Type B pancreatic cell (in vitro differentiated cells): Measurements from ENCODE around the gene MPZL1. TPM values are rescaled to one million over a fixed set of nuclear protein-coding genes. Genes with fewer than 3 reads are reported as not detected.

Experiments
- DNase-seq: peaks from one replicate; pipeline ENCODE4 v3.0.0; 2021; ENCODE audit warnings: mixed read lengths; ENCODE audit not compliant: unreplicated experiment; ENCODE audit errors: extremely low spot score
- H3K27ac Mint-ChIP-seq: 2 replicates; pipeline ENCODE4 v1.8.0; 2021; ENCODE audit warnings: mild to moderate bottlenecking, mixed read lengths
- H3K27me3 Mint-ChIP-seq: 2 replicates; pipeline ENCODE4 v1.8.0; 2021; ENCODE audit warnings: mixed read lengths
- H3K36me3 Mint-ChIP-seq: 2 replicates; pipeline ENCODE4 v1.8.0; 2021; ENCODE audit warnings: mixed read lengths
- H3K4me1 Mint-ChIP-seq: one replicate; pipeline ENCODE4 v1.8.0; 2021; ENCODE audit warnings: mixed read lengths; ENCODE audit not compliant: unreplicated experiment
- H3K4me3 Mint-ChIP-seq: 2 replicates; pipeline ENCODE4 v1.8.0; 2021; ENCODE audit warnings: mild to moderate bottlenecking, mixed read lengths
- H3K9me3 Mint-ChIP-seq: 2 replicates; pipeline ENCODE4 v1.8.0; 2021; ENCODE audit warnings: mixed read lengths
- total RNA-seq: library from RNA; stranded (reverse); gene quantifications from 2 replicates; pipeline ENCODE4 v1.2.1, GENCODE V29; 2021; ENCODE audit warnings: low replicate concordance
- TF ChIP-seq, protein P1 (sequence below): fragments of 200-600 bp; sonication (generic); conservative IDR thresholded peaks from 2 replicates; pipeline ENCODE4 v1.5.0; 2021; ENCODE audit warnings: antibody characterized with exemption, mild to moderate bottlenecking

MPZL1 gene
- total RNA-seq, 1 donor from 2014 or later = 103 TPM

DNA sequence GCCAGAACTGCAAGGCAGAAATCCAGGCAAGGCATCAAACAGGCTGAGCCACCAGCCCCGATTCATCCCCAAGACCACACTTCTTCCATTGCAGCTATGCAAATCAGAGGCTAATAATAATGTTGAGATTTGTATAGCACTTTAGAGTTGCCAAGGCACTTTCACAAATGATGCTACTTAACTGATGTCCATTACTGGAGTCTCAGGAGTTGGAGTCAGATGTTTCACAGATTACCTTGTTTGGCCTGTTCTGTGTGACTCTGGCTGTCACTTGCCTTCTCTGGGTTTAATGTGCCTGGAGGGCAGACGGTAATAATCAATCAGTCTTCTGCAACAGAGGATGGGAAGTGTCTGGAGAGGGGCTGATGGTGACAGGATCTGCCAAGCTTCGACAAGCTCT lies 40.8 kb upstream of the MPZL1 start:
- Mint-ChIP-seq H3K36me3 (no peaks in the 10 kb centered on the region), H3K27ac (peak overlapping the region; percentile 42), H3K4me1 (peaks cover 15% of the 10 kb centered on the region), H3K4me3 (no peak overlapping the region), H3K9me3 (no peaks in the 10 kb centered on the region), H3K27me3 (peaks cover 19% of the 10 kb centered on the region)
- no peak for DNase-seq
- TF ChIP-seq, protein P1, sequence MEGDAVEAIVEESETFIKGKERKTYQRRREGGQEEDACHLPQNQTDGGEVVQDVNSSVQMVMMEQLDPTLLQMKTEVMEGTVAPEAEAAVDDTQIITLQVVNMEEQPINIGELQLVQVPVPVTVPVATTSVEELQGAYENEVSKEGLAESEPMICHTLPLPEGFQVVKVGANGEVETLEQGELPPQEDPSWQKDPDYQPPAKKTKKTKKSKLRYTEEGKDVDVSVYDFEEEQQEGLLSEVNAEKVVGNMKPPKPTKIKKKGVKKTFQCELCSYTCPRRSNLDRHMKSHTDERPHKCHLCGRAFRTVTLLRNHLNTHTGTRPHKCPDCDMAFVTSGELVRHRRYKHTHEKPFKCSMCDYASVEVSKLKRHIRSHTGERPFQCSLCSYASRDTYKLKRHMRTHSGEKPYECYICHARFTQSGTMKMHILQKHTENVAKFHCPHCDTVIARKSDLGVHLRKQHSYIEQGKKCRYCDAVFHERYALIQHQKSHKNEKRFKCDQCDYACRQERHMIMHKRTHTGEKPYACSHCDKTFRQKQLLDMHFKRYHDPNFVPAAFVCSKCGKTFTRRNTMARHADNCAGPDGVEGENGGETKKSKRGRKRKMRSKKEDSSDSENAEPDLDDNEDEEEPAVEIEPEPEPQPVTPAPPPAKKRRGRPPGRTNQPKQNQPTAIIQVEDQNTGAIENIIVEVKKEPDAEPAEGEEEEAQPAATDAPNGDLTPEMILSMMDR = no peak

DNA sequence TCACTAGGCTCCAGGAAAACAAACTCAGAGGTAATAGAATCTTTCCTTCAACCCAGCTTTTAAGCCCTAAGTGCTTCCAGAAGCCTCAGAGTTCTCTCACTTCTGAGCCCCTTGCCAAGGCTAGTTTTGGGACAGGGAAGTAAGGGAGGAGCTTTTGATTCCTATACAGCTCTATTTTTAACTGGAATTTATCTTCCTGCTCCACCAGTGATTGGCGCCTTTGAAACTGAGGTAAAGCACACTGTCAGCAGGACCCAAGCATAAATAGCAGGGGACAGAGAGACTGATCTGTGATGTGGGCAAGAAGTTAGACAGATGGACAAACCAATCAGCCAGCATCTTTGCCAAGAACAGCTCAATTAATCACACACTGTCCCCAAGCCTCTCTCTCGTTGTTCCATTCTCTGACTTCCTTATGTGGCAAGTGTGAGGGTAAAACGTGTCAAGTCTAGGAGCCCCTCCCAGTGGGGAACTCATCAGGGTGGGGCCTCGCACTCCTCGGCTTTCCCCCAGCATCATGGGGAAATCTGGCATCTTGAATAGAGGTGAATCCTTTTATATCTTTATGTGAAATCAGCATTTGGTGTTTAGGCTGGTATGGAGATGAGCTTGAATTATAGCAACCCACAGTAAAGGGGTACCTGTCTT lies 40.2 kb upstream of the MPZL1 start:
- Mint-ChIP-seq H3K27ac (peak overlapping the region; percentile 42), H3K9me3 (no peaks in the 10 kb centered on the region), H3K27me3 (peaks cover 19% of the 10 kb centered on the region), H3K36me3 (no peaks in the 10 kb centered on the region), H3K4me3 (no peak overlapping the region), H3K4me1 (peaks cover 15% of the 10 kb centered on the region)
- TF ChIP-seq, protein P1 = no peak
- DNase-seq = no peak

DNA sequence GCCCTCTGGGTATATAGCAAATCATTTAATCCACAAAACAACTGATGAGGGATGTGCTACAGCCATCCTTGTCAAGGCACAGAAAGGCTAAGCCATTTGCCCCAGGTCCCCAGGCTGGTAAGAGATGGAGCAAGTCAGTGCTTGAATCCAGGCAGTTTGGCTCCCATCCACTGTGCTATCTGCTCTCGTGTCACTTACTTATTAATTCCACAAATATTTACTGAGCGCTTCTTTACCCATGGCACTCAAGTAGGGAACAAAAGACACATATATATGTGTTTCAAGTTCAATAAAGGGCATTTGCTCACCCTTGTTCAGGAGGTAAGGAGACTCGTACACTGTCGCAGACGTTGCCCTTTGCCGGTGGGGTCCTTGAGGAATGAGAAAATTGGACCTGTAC lies 38.6 kb upstream of the MPZL1 start:
- H3K27ac Mint-ChIP-seq = no peak overlapping the region
- peaks cover 15% of the 10 kb centered on the region for H3K4me1 Mint-ChIP-seq
- DNase-seq = no peak
- no peaks in the 10 kb centered on the region for H3K9me3 Mint-ChIP-seq
- no peak overlapping the region for H3K4me3 Mint-ChIP-seq
- H3K27me3 Mint-ChIP-seq = peaks cover 25% of the 10 kb centered on the region
- TF ChIP-seq, protein P1 = no peak
- H3K36me3 Mint-ChIP-seq = no peaks in the 10 kb centered on the region

DNA sequence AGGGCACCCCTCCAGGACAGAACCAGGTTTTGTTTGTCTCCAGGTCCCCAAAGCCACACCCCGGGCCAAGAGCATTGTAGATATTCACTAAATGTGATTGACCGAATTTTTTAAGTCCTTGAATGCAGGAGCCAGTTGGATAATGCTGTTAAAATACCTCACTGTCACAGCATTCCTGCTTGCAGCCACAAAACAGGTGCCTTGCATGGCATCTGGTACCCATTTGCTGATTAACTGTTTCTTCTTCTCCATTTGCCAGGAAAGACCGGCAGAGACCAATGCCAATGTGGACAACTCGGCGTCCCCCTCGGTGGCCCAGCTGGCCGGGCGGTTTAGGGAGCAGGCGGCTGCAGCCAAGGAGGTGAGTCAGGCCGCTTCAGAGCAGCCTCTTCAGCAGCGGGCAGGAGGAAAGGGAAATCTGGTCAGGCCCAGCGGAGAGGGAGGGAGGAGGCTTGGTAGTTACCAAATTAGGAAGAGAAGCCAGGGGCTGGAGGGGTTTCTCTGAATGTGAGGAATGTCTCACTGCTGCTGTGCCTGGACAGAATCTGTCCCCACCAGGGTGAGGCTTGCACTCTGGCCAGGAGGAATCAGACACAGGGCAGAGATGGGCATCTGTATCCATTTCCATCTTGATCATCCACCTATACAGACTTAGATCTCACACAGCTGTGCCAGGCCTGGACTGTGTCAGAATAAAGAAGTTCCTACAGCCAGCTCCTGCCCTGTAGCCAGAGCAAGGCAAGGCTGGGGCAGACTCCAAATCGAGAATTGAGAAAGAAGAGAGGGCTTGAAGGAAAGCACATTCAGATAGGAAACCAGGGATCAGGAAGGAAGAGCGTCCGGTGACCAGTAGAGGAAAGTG lies 37.9 kb upstream of the MPZL1 start:
- peaks cover 15% of the 10 kb centered on the region for H3K4me1 Mint-ChIP-seq
- H3K36me3 Mint-ChIP-seq = no peaks in the 10 kb centered on the region
- H3K27me3 Mint-ChIP-seq = peaks cover 25% of the 10 kb centered on the region
- no peak overlapping the region for H3K4me3 Mint-ChIP-seq
- no peak for DNase-seq
- TF ChIP-seq, protein P1 = no peak
- H3K27ac Mint-ChIP-seq = peak overlapping the region; percentile 13
- no peaks in the 10 kb centered on the region for H3K9me3 Mint-ChIP-seq

DNA sequence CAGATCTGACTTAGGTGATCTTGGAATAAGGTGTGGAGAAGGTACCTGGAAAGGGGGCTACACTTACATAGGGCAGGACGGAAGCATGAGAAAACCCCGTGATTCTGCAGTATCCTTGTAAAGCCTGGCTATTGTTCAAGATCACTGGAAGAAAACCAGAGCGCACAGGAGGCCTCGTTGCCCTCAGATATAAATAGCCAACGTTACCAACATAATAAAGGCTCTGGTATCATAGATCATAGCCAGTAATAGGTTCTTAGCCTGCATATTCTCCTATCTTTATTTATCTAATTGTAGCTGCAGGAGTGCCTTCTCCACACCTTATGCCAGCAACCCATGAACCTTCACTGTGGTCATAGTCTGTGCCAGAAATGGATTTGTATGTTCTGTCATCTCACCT lies 35.9 kb upstream of the MPZL1 start:
- TF ChIP-seq, protein P1 = no peak
- H3K9me3 Mint-ChIP-seq = no peaks in the 10 kb centered on the region
- H3K4me1 Mint-ChIP-seq = peaks cover 15% of the 10 kb centered on the region
- peaks cover 25% of the 10 kb centered on the region for H3K27me3 Mint-ChIP-seq
- no peak overlapping the region for H3K4me3 Mint-ChIP-seq
- no peaks in the 10 kb centered on the region for H3K36me3 Mint-ChIP-seq
- no peak for DNase-seq
- no peak overlapping the region for H3K27ac Mint-ChIP-seq
